Smooth muscle cell (in vitro differentiated cells): ENCODE data around the gene LRP4. TPM values are rescaled to one million over a fixed set of nuclear protein-coding genes. Genes with fewer than 3 reads are reported as not detected.

Source experiments
- DNase-seq: peaks from one replicate; lab custom pipeline; 2025; ENCODE audit not compliant: unreplicated experiment; lab: John Stamatoyannopoulos, UW
- H2AFZ ChIP-seq: fragments of 200-600 bp; sonication (generic); 2 replicates; pipeline ENCODE4 v1.6.0; 2016; ENCODE audit warnings: antibody characterized with exemption, low read depth, mild to moderate bottlenecking
- H3F3A ChIP-seq: fragments of 200-600 bp; sonication (generic); 2 replicates; pipeline ENCODE4 v1.6.0; 2017; ENCODE audit warnings: antibody characterized with exemption, low read depth
- H3K27ac ChIP-seq: fragments of 200-600 bp; sonication (generic); 2 replicates; pipeline ENCODE4 v1.5.1; 2016; ENCODE audit warnings: low read depth, mild to moderate bottlenecking
- H3K27me3 ChIP-seq: fragments of 200-600 bp; sonication (generic); 2 replicates; pipeline ENCODE4 v1.6.1; 2016; ENCODE audit warnings: low read depth, mild to moderate bottlenecking
- H3K36me3 ChIP-seq: fragments of 200-600 bp; sonication (generic); 2 replicates; pipeline ENCODE4 v1.5.1; 2016; ENCODE audit warnings: low read depth
- H3K4me1 ChIP-seq: fragments of 200-600 bp; sonication (generic); 2 replicates; pipeline ENCODE4 v1.5.1; 2016; ENCODE audit warnings: low read depth
- H3K4me2 ChIP-seq: fragments of 200-600 bp; sonication (generic); 2 replicates; pipeline ENCODE4 v1.6.0; 2016; ENCODE audit warnings: mild to moderate bottlenecking
- H3K4me3 ChIP-seq: fragments of 200-600 bp; sonication (generic); 2 replicates; pipeline ENCODE4 v1.5.1; 2016; ENCODE audit warnings: mild to moderate bottlenecking
- H3K79me2 ChIP-seq: fragments of 200-600 bp; sonication (generic); 2 replicates; pipeline ENCODE4 v1.6.0; 2016; ENCODE audit warnings: low read depth, mild to moderate bottlenecking
- H3K9ac ChIP-seq: fragments of 200-600 bp; sonication (generic); 2 replicates; pipeline ENCODE4 v1.6.0; 2016; ENCODE audit warnings: low read depth
- H3K9me3 ChIP-seq: fragments of 200-600 bp; sonication (generic); replicated peaks from 2 replicates; pipeline ENCODE4 v1.5.1; 2016; ENCODE audit warnings: low read depth
- H4K20me1 ChIP-seq: fragments of 200-600 bp; sonication (generic); 2 replicates; pipeline ENCODE4 v1.6.0; 2016; ENCODE audit warnings: low read depth
- CTCF ChIP-seq: fragments of 200-600 bp; sonication (generic); IDR thresholded peaks from 2 replicates; pipeline ENCODE4 v1.5.1; 2017; ENCODE audit warnings: borderline replicate concordance, mild to moderate bottlenecking, antibody characterized with exemption; ENCODE audit not compliant: insufficient read depth, poor library complexity, severe bottlenecking
- WGBS: methylation state at CpG from one replicate; pipeline ENCODE4 v1.1.7; 2016; ENCODE audit warnings: low lambda C conversion rate; 5-methylcytosine and 5-hydroxymethylcytosine counted together
- polyA plus RNA-seq: library from polyadenylated mRNA; unstranded; fragments of >200 nt; fragmentation: Nextera tagmentation; extraction: Ambion mirVana; gene quantifications from 2 replicates; pipeline ENCODE4 v1.2.1, GENCODE V29; 2016
- total RNA-seq: library from RNA; depleted of rRNA; stranded (reverse); fragments of >200 nt; gene quantifications from 2 replicates; pipeline ENCODE4 v1.2.3, GENCODE V29; 2014

The LRP4 gene
- total and polyA plus RNA-seq, 2 experiments from 2014 or later, result 10.4 to 13.6 TPM

- no peak overlapping the region for H3K9ac ChIP-seq
- DNase-seq, result peak; percentile 17
Measured at GRCh38 chr11:46914363-46914762, 4.0 kb downstream of the LRP4 start.

GRCh38 chr11:46913484-46913883 is 4.9 kb downstream of the LRP4 start:
- Histone ChIP-seq H3K27ac (peak overlapping the region; percentile 70), H3K4me2 (peak overlapping the region; percentile 84), H3K79me2 (peaks cover 32% of the 10 kb centered on the region), H3K9ac (no peak overlapping the region), H3K4me1 (peaks cover 27% of the 10 kb centered on the region), H3K36me3 (no peaks in the 10 kb centered on the region), H3F3A (peaks cover 12% of the 10 kb centered on the region), H3K4me3 (no peak overlapping the region), H4K20me1 (no peaks in the 10 kb centered on the region), H3K9me3 (no peaks in the 10 kb centered on the region), H2AFZ (no peak overlapping the region), H3K27me3 (no peaks in the 10 kb centered on the region)
- TF ChIP-seq CTCF, result no peak
- no peak for DNase-seq
- WGBS, result 41% methylated on average over 3 of the region's 3 CpGs

More at GRCh38 chr11:46914363-46914762, 4.0 kb downstream of the LRP4 start:
- Histone ChIP-seq H3K27ac (peak overlapping the region; percentile 70), H3K27me3 (no peaks in the 10 kb centered on the region), H2AFZ (no peak overlapping the region), H3K9me3 (no peaks in the 10 kb centered on the region), H3K4me2 (peak overlapping the region; percentile 84), H3K79me2 (peaks cover 32% of the 10 kb centered on the region), H3K4me1 (peaks cover 34% of the 10 kb centered on the region), H3F3A (peaks cover 13% of the 10 kb centered on the region), H3K36me3 (no peaks in the 10 kb centered on the region), H4K20me1 (no peaks in the 10 kb centered on the region), H3K4me3 (no peak overlapping the region)
- 4% methylated on average over 5 of the region's 5 CpGs for whole genome bisulfite sequencing
- no peak for TF ChIP-seq CTCF

- Histone ChIP-seq H3K9me3 (no peaks in the 10 kb centered on the region), H3K27ac (no peak overlapping the region), H3K36me3 (no peaks in the 10 kb centered on the region), H3K9ac (peak overlapping the region; percentile 19), H2AFZ (peak overlapping the region; percentile 14), H4K20me1 (no peaks in the 10 kb centered on the region), H3K4me2 (peak overlapping the region; percentile 84), H3K4me1 (peaks cover 27% of the 10 kb centered on the region), H3K27me3 (no peaks in the 10 kb centered on the region), H3K79me2 (peaks cover 32% of the 10 kb centered on the region), H3F3A (peaks cover 12% of the 10 kb centered on the region), H3K4me3 (peak overlapping the region; percentile 42)
- TF ChIP-seq CTCF, result no peak
- no peak for DNase-seq
- 6% methylated on average over 13 of the region's 13 CpGs for WGBS
Measured at GRCh38 chr11:46912526-46913150, 5.7 kb downstream of the LRP4 start.

DNA sequence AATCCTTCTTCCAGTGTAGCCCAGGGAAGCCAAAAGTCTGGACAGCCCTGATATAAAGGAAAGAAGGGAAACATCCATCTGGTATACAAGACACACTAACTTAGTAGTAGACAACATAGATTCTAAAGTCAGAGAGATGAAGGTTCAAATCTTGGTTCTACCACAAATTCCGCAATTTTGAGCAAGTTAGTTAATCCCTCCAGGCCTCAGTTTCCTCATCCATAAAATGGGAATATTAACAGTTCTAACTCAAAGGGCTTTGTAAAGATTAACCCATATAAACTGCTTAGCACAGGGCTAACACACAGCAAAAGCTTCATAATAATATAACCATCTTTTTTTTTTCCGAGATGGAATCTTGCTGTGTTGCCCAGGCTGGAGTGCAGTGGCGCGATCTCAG is 10.7 kb downstream of the LRP4 start:
- no peak overlapping the region for H3K9ac ChIP-seq
- H3F3A ChIP-seq, result no peaks in the 10 kb centered on the region
- H3K9me3 ChIP-seq, result no peaks in the 10 kb centered on the region
- no peak for TF ChIP-seq CTCF
- DNase-seq, result no peak
- H4K20me1 ChIP-seq, result no peaks in the 10 kb centered on the region
- 99% methylated on average over 4 of the region's 4 CpGs for WGBS
- no peak overlapping the region for H3K4me2 ChIP-seq
- H3K27ac ChIP-seq, result peak overlapping the region; percentile 53
- H3K36me3 ChIP-seq, result no peaks in the 10 kb centered on the region
- no peaks in the 10 kb centered on the region for H3K27me3 ChIP-seq
- H3K79me2 ChIP-seq, result peaks cover 40% of the 10 kb centered on the region
- H2AFZ ChIP-seq, result no peak overlapping the region
- no peak overlapping the region for H3K4me3 ChIP-seq
- peaks cover 23% of the 10 kb centered on the region for H3K4me1 ChIP-seq
